SK-N-SH treated with all-trans-retinoic acid at 6 μM for 48 hours (cell line): Measurements from ENCODE around the gene TIMM10B.
A peak's percentile ranks its signal among the peaks of the same experiment; 100 is the strongest.
"Not testable (repeated sequence)": the region's sequence is repeated elsewhere in the genome, so short reads cannot be mapped to it uniquely, and the experiment has no call there.

ENCODE experiments used
- ATAC-seq: fragments of 200-7000 bp; cut with Tn5 transposase; 3 replicates; pipeline ENCODE4 v1.9.1; 2020; ENCODE audit warnings: mild to moderate bottlenecking, moderate library complexity
- ARNTL ChIP-seq: fragments of 450-650 bp; formaldehyde crosslinking; IDR thresholded peaks from 2 replicates; pipeline ENCODE4 v1.5.0; 2020; ENCODE audit warnings: low read depth, mild to moderate bottlenecking, moderate library complexity, borderline replicate concordance
- CSDC2 ChIP-seq: fragments of 250-450 bp; sonication (Bioruptor Pico); IDR thresholded peaks from 2 replicates; pipeline ENCODE4 v1.5.0; 2020; ENCODE audit warnings: mild to moderate bottlenecking, moderate library complexity
- ESRRG ChIP-seq: fragments of 250-450 bp; sonication (Bioruptor Pico); IDR thresholded peaks from 2 replicates; pipeline ENCODE4 v1.6.1; 2021; ENCODE audit warnings: mild to moderate bottlenecking
- GLIS3 ChIP-seq: fragments of 250-450 bp; sonication (Bioruptor Pico); IDR thresholded peaks from 2 replicates; pipeline ENCODE4 v1.5.0; 2020; ENCODE audit warnings: mild to moderate bottlenecking, moderate library complexity
- ISL1 ChIP-seq: fragments of 250-450 bp; sonication (Bioruptor Pico); IDR thresholded peaks from 2 replicates; pipeline ENCODE4 v2.1.2; 2022; ENCODE audit warnings: mild to moderate bottlenecking, moderate library complexity
- OSR1 ChIP-seq: fragments of 250-450 bp; sonication (Bioruptor Pico); IDR thresholded peaks from 2 replicates; pipeline ENCODE4 v1.8.0; 2022; ENCODE audit warnings: moderate library complexity, mild to moderate bottlenecking, inconsistent platforms
- PPARA ChIP-seq: fragments of 250-450 bp; sonication (Bioruptor Pico); IDR thresholded peaks from 2 replicates; pipeline ENCODE4 v1.5.0; 2020; ENCODE audit warnings: mild to moderate bottlenecking, borderline replicate concordance
- RARB ChIP-seq: fragments of 250-450 bp; sonication (Bioruptor Pico); IDR thresholded peaks from 2 replicates; pipeline ENCODE4 v1.8.0; 2021; ENCODE audit warnings: mild to moderate bottlenecking, moderate library complexity
- SNAI2 ChIP-seq: fragments of 250-450 bp; sonication (Bioruptor Pico); IDR thresholded peaks from 2 replicates; pipeline ENCODE4 v1.5.0; 2020; ENCODE audit warnings: mild to moderate bottlenecking, moderate library complexity
- TCF4 ChIP-seq: fragments of 250-450 bp; sonication (Bioruptor Pico); IDR thresholded peaks from 2 replicates; pipeline ENCODE4 v1.8.0; 2021; ENCODE audit warnings: mild to moderate bottlenecking, moderate library complexity, borderline replicate concordance
- TOX ChIP-seq: fragments of 250-450 bp; sonication (Bioruptor Pico); IDR thresholded peaks from 2 replicates; pipeline ENCODE4 v1.8.0; 2021; ENCODE audit warnings: mild to moderate bottlenecking, moderate library complexity, borderline replicate concordance
- ZC3H10 ChIP-seq: fragments of 250-450 bp; sonication (Bioruptor Pico); IDR thresholded peaks from 2 replicates; pipeline ENCODE4 v1.5.1; 2021; ENCODE audit warnings: mild to moderate bottlenecking, moderate library complexity
- ZFP3 ChIP-seq: fragments of 250-450 bp; sonication (Bioruptor Pico); IDR thresholded peaks from 2 replicates; pipeline ENCODE4 v1.5.0; 2020; ENCODE audit warnings: mild to moderate bottlenecking, moderate library complexity
- ZFP30 ChIP-seq: fragments of 450-650 bp; formaldehyde crosslinking; IDR thresholded peaks from 2 replicates; pipeline ENCODE4 v1.5.0; 2022; ENCODE audit warnings: mild to moderate bottlenecking, moderate library complexity
- ZNF565 ChIP-seq: fragments of 450-650 bp; formaldehyde crosslinking; conservative IDR thresholded peaks from 2 replicates; pipeline ENCODE4 v1.5.0; 2020; ENCODE audit warnings: low read depth, mild to moderate bottlenecking, moderate library complexity
- ZNF70 ChIP-seq: fragments of 450-650 bp; formaldehyde crosslinking; IDR thresholded peaks from 2 replicates; pipeline ENCODE4 v1.5.0; 2020; ENCODE audit warnings: mild to moderate bottlenecking, moderate library complexity
- TF ChIP-seq, protein P1 (sequence below): fragments of 250-450 bp; sonication (Bioruptor Pico); IDR thresholded peaks from 2 replicates; pipeline ENCODE4 v1.8.0; 2020; ENCODE audit warnings: mild to moderate bottlenecking, moderate library complexity, borderline replicate concordance
- TF ChIP-seq, protein P2 (sequence below): fragments of 250-450 bp; sonication (Bioruptor Pico); IDR thresholded peaks from 2 replicates; pipeline ENCODE4 v1.5.1; 2020; ENCODE audit warnings: low read depth, mild to moderate bottlenecking, moderate library complexity
- TF ChIP-seq, protein P3 (sequence below): fragments of 250-450 bp; sonication (Bioruptor Pico); IDR thresholded peaks from 2 replicates; pipeline ENCODE4 v1.5.1; 2021; ENCODE audit warnings: mild to moderate bottlenecking, moderate library complexity
- TF ChIP-seq, protein P4 (sequence below): fragments of 250-450 bp; sonication (Bioruptor Pico); IDR thresholded peaks from 2 replicates; pipeline ENCODE4 v1.8.0; 2021; ENCODE audit warnings: low read depth, mild to moderate bottlenecking, moderate library complexity, borderline replicate concordance

TIMM10B gene

DNA sequence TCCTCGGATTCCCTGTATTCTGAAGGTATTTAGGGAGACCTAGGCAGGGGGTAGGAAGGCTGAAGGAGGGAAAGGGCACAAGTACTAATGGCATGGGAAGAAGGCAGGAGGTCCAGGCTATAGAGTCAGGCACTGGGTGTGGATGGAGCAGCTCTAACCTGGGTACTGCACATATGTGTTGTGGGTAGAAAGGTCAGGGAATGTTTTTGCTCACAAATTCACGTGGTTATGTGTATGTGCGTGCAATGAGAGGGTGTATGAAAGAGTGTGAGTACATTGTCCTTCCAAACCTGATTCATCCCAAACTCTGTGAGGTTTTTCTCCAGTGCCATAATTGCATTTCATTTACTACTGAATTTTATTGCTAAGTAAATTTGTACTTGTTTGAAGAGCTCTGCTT is 39.0 kb downstream of the TIMM10B start (continued):
- TF ChIP-seq, protein P1, sequence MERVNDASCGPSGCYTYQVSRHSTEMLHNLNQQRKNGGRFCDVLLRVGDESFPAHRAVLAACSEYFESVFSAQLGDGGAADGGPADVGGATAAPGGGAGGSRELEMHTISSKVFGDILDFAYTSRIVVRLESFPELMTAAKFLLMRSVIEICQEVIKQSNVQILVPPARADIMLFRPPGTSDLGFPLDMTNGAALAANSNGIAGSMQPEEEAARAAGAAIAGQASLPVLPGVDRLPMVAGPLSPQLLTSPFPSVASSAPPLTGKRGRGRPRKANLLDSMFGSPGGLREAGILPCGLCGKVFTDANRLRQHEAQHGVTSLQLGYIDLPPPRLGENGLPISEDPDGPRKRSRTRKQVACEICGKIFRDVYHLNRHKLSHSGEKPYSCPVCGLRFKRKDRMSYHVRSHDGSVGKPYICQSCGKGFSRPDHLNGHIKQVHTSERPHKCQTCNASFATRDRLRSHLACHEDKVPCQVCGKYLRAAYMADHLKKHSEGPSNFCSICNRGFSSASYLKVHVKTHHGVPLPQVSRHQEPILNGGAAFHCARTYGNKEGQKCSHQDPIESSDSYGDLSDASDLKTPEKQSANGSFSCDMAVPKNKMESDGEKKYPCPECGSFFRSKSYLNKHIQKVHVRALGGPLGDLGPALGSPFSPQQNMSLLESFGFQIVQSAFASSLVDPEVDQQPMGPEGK (CRISPR knock-in tag): no peak
- TF ChIP-seq ZNF565: no peak

DNA sequence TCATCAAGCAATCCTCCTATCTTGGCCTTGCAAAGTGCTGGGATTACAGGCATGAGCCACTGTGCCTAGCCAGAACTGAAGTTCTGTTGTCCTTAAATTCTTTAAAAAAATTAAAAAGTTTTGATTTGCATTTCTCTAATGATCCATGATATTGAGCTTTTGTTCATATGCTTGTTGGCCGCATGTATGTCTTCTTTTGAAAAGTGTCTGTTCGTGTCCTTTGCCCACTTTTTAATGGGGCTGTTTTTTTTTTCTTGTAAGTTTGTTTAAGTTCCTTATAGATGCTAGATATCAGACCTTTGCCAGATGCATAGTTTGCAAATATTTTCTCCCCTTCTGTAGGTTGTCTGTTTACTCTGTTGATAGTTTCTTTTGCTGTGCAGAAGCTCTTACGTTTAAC is 40.6 kb downstream of the TIMM10B start:
- ATAC-seq: not testable (repeated sequence)

DNA sequence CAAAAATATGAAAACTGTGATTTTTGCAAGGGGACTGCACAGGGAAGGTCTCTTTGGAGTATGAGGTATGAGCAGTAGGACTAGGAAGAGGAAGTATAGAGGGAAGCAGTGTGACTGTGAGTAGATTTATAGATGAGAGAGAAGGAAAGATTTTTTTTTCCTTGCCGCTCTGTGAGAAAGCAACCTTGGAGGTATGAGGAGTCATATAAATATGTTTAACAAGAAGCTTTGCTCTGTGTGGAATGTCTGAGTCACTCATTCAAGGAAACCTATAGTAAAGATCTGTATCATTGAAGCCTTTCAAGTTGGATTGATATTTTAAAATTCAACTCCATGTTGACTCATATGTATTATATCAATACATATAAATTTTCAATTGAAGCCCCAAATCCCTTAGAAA is 42.0 kb downstream of the TIMM10B start:
- ATAC-seq: peak; percentile 91
- TF ChIP-seq, protein P2, sequence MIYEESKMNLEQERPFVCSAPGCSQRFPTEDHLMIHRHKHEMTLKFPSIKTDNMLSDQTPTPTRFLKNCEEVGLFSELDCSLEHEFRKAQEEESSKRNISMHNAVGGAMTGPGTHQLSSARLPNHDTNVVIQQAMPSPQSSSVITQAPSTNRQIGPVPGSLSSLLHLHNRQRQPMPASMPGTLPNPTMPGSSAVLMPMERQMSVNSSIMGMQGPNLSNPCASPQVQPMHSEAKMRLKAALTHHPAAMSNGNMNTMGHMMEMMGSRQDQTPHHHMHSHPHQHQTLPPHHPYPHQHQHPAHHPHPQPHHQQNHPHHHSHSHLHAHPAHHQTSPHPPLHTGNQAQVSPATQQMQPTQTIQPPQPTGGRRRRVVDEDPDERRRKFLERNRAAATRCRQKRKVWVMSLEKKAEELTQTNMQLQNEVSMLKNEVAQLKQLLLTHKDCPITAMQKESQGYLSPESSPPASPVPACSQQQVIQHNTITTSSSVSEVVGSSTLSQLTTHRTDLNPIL (CRISPR knock-in tag): no peak
- TF ChIP-seq CSDC2 (CRISPR knock-in tag): no peak
- TF ChIP-seq, protein P1 (CRISPR knock-in tag): no peak

DNA sequence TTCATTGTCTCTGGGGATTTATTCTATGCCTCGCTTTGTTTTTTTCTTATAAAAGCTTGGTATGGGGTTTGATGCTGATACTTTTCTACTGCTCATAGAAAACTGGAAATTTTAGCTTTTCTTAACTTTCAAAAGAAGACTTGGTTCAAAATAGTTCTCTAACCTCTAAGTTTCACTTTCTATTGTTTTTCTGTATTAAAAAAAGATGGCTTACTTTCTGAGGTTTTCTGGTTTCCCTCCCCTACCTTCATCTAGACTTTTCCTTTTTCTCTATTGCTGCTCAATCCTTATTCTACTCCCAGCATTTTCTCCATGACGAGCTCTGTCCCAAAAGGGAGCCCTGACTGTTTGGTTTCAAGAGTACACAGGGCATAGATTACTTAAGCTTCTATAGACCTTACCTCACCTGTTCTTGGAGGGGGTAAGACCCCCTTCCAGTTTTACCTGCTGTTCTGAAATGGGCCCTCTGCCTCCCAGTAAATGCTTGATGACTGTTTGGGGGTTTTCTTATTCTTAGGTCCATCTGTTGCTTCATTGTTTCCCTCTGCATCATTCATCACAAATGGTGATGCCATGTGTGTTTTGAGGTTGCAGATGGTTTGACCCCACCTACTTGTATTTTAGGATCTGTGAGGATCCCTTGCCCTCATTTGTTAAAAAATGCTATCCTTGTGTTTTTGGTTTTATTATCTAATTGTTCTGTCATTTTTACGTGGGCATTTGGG is 45.3 kb downstream of the TIMM10B start:
- no peak for ATAC-seq
- no peak for TF ChIP-seq TCF4 (CRISPR knock-in tag)
- TF ChIP-seq GLIS3: no peak
- TF ChIP-seq, protein P1 (CRISPR knock-in tag): no peak
- no peak for TF ChIP-seq ZC3H10 (CRISPR knock-in tag)
- no peak for TF ChIP-seq ESRRG (CRISPR knock-in tag)
- no peak for TF ChIP-seq ISL1 (CRISPR knock-in tag)
- no peak for TF ChIP-seq ARNTL (CRISPR knock-in tag)
- no peak for TF ChIP-seq ZNF565
- no peak for TF ChIP-seq PPARA (CRISPR knock-in tag)
- no peak for TF ChIP-seq SNAI2 (CRISPR knock-in tag)
- no peak for TF ChIP-seq CSDC2 (CRISPR knock-in tag)
- TF ChIP-seq ZFP3: no peak
- TF ChIP-seq, protein P2 (CRISPR knock-in tag): no peak
- no peak for TF ChIP-seq OSR1 (CRISPR knock-in tag)
- TF ChIP-seq RARB: no peak
- no peak for TF ChIP-seq TOX (CRISPR knock-in tag)
- TF ChIP-seq, protein P3, sequence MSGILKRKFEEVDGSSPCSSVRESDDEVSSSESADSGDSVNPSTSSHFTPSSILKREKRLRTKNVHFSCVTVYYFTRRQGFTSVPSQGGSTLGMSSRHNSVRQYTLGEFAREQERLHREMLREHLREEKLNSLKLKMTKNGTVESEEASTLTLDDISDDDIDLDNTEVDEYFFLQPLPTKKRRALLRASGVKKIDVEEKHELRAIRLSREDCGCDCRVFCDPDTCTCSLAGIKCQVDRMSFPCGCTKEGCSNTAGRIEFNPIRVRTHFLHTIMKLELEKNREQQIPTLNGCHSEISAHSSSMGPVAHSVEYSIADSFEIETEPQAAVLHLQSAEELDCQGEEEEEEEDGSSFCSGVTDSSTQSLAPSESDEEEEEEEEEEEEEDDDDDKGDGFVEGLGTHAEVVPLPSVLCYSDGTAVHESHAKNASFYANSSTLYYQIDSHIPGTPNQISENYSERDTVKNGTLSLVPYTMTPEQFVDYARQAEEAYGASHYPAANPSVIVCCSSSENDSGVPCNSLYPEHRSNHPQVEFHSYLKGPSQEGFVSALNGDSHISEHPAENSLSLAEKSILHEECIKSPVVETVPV (CRISPR knock-in tag): no peak
- no peak for TF ChIP-seq ZFP30 (CRISPR knock-in tag)
- TF ChIP-seq, protein P4, sequence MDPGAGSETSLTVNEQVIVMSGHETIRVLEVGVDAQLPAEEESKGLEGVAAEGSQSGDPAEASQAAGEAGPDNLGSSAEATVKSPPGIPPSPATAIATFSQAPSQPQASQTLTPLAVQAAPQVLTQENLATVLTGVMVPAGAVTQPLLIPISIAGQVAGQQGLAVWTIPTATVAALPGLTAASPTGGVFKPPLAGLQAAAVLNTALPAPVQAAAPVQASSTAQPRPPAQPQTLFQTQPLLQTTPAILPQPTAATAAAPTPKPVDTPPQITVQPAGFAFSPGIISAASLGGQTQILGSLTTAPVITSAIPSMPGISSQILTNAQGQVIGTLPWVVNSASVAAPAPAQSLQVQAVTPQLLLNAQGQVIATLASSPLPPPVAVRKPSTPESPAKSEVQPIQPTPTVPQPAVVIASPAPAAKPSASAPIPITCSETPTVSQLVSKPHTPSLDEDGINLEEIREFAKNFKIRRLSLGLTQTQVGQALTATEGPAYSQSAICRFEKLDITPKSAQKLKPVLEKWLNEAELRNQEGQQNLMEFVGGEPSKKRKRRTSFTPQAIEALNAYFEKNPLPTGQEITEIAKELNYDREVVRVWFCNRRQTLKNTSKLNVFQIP (CRISPR knock-in tag): no peak
- no peak for TF ChIP-seq ZNF70
